SH-SY5Y (cell line): Measurements from ENCODE around the gene ATP6V0A4.

Source experiments
- GATA2 ChIP-seq: IDR thresholded peaks from 2 replicates; pipeline ENCODE4 v1.6.1; 2011; ENCODE audit warnings: mild to moderate bottlenecking, low read depth, low read length
- GATA3 ChIP-seq: IDR thresholded peaks from 2 replicates; pipeline ENCODE4 v1.6.1; 2011; ENCODE audit warnings: low read depth, mild to moderate bottlenecking, low read length, moderate library complexity

GRCh38 chr7:138691178-138691577 is 106.8 kb downstream of the ATP6V0A4 start:
- TF ChIP-seq GATA2 (no peak), GATA3 (no peak)
